Measurements from ENCODE around the gene TPST2.

Gene TPST2

GRCh38 chr22:26589845-26590736, at the start of gene TPST2:
TPST2 (minus strand) TSS chr22:26590132; CDS start chr22:26541630, 48,502 bp downstream.
- in situ Hi-C loops (cut with MboI; ENCODE audit: low sequenced_read_pairs) = no loop called here

GRCh38 chr22:26636296-26636695, 46.4 kb upstream of the TPST2 start:
- no peaks in the 10 kb centered on the region for H3K4me1 ChIP-seq
- 0 out of 2 replicates have a peak, but pooled peaks cover 6% of the 10 kb centered on the region for H3K27me3 ChIP-seq (ENCODE audit: low read depth)
- DNase-seq (ENCODE audit: low spot score in 2 of 2) = no peak
- H3K4me3 ChIP-seq = no peak overlapping the region
- in situ Hi-C loops (cut with MboI; ENCODE audit: low sequenced_read_pairs) = no loop called here
- no peaks in the 10 kb centered on the region; the same call in 1 of the 2 replicates for H3K9me3 ChIP-seq
- H3K36me3 ChIP-seq (replicated peaks) = no peaks in the 10 kb centered on the region

More at GRCh38 chr22:26589845-26590736, at the start of gene TPST2:
- Histone ChIP-seq H3K4me3 (peak within 1 kb of the TSS; percentile 63), H3K27me3 (ENCODE audit: low read depth) (peaks cover 14% of the 10 kb centered on the region), H3K36me3 (replicated peaks) (no peaks in the 10 kb centered on the region), H3K9me3 (0 out of 2 replicates have a peak, but pooled peaks cover 3% of the 10 kb centered on the region), H3K4me1 (peaks cover 7% of the 10 kb centered on the region)
- DNase-seq (ENCODE audit: low spot score in 2 of 2) = peak; percentile 50 to 83

- no peak for DNase-seq (ENCODE audit: low spot score in 2 of 2)
- Histone ChIP-seq H3K9me3 (no peaks in the 10 kb centered on the region; the same call in 1 of the 2 replicates), H3K4me1 (no peaks in the 10 kb centered on the region), H3K27me3 (ENCODE audit: low read depth) (0 out of 2 replicates have a peak, but pooled peaks cover 6% of the 10 kb centered on the region), H3K36me3 (replicated peaks) (no peaks in the 10 kb centered on the region), H3K4me3 (no peak overlapping the region)
- in situ Hi-C loops (cut with MboI; ENCODE audit: low sequenced_read_pairs) = no loop called here
Measured at GRCh38 chr22:26635117-26635516, 45.2 kb upstream of the TPST2 start.

DNA sequence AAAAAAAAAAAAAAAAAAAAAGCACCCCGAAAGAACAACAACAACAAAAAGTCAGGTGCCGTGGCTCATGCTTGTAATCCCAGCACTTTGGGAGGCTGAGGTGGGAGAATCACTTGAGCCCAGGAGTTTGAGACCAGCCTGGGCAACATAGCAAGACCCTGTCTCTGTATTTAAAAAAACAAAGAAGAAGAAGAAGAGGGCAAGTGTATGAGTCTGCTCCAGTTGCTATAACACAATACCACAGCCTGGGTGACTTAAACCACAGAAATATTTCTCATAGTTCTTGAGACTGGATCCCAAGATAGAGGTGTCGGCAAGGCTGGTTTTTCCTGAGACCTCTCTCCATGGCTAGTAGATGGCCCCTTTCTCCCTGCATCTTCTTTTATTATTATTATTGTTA, 44.3 kb upstream of the TPST2 start:
- DNase-seq (ENCODE audit: low spot score in 2 of 2) = no peak
- no peaks in the 10 kb centered on the region for H3K36me3 ChIP-seq (replicated peaks)

DNA sequence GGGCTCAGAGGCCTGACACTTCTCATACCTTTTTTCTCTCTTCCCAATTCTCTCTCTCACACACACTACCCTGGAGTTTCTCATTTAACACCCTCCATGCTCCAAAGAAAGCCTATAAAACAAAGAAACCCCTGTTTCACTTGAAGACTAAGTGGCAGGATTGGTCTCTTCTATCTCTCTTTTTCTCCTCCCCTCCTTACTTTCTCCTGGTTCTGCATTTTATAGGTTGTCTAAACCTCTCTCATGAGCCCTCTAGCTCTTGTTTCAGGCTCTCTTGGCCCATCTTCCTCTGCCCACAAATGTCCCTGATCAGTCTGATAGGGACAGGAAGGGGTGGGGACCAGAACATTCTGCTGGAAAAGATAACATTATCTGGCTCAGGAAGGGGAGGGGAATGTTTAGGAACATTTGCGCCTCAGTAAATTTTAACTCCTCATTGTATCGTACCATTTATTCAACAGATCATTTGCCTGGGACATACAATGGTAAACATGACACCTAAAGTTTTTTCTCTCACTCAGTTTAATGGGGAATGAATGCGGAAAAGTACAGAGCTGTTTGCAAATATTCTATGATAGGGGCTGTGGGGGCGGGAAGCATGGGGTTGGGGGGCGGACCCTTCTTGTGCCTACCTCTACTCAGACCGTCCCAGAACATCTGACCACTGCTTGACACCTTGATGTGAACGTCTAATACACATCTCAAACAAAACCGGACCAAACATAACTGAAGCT, 42.7 kb upstream of the TPST2 start:
- H3K4me3 ChIP-seq = no peak overlapping the region

More for the DNA sequence above, 44.3 kb upstream of the TPST2 start:
- H3K9me3 ChIP-seq = no peaks in the 10 kb centered on the region; the same call in 1 of the 2 replicates
- H3K27me3 ChIP-seq (ENCODE audit: low read depth) = 0 out of 2 replicates have a peak, but pooled peaks cover 6% of the 10 kb centered on the region
- H3K4me1 ChIP-seq = no peaks in the 10 kb centered on the region
- in situ Hi-C loops (cut with MboI; ENCODE audit: low sequenced_read_pairs) = no loop called here
- no peak overlapping the region for H3K4me3 ChIP-seq

GRCh38 chr22:26631282-26631681, 41.4 kb upstream of the TPST2 start:
- H3K27me3 ChIP-seq (ENCODE audit: low read depth) = peaks cover 3% of the 10 kb centered on the region; the same call in 1 of the 2 replicates
- H3K4me1 ChIP-seq = no peaks in the 10 kb centered on the region
- in situ Hi-C loops (cut with MboI; ENCODE audit: low sequenced_read_pairs) = no loop called here
- H3K36me3 ChIP-seq (replicated peaks) = no peaks in the 10 kb centered on the region
- DNase-seq (ENCODE audit: low spot score in 2 of 2) = no peak
- H3K9me3 ChIP-seq = no peaks in the 10 kb centered on the region; the same call in 1 of the 2 replicates
- no peak overlapping the region for H3K4me3 ChIP-seq

More for the DNA sequence above, 42.7 kb upstream of the TPST2 start:
- Histone ChIP-seq H3K27me3 (ENCODE audit: low read depth) (no peaks in the 10 kb centered on the region), H3K4me1 (no peaks in the 10 kb centered on the region), H3K9me3 (no peaks in the 10 kb centered on the region; the same call in 1 of the 2 replicates), H3K36me3 (replicated peaks) (no peaks in the 10 kb centered on the region)
- DNase-seq (ENCODE audit: low spot score in 2 of 2) = no peak
- in situ Hi-C loops (cut with MboI; ENCODE audit: low sequenced_read_pairs) = no loop called here

DNA sequence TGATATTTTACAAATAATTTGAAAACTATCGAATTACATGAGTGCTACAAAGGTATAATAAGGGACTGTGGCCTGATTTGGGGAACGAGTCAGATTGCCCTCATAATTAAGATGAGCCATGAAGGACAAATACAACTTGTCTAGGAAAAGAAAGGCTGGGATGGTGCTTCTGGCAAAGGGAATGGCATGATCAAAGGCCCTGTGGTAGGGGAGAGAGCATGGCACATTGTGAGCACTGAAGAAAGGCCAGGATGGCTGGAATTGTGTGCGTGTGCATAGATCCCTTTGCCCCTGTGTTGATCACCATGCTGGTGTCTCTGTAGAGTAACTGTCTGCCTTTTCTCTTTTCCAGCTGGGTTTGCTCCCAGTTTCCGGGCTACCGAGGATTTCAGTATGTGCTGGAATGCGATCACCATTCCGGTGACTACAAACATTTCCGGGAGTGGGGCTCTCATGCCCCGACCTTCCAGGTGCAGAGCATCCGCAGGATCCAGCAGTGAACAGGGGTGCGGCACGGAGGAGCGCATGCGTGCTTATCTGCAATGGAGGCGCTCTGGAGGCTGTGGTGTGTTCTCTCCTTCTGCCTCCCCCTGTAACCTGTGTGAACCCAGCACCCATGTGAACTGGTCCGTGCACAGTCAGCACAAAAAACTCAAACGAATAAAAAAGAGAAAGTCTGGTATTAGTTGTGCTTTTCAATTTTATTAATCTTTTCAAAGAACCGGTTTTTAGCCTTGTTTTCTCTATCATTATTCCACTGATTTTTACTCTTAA, 40.2 kb upstream of the TPST2 start:
- no peaks in the 10 kb centered on the region for H3K4me1 ChIP-seq
- H3K9me3 ChIP-seq = no peaks in the 10 kb centered on the region
- no peak for DNase-seq (ENCODE audit: low spot score in 2 of 2)
- H3K36me3 ChIP-seq (replicated peaks) = no peaks in the 10 kb centered on the region
- H3K27me3 ChIP-seq (ENCODE audit: low read depth) = peaks cover 3% of the 10 kb centered on the region; the same call in 1 of the 2 replicates
- no peak overlapping the region for H3K4me3 ChIP-seq
- in situ Hi-C loops (cut with MboI; ENCODE audit: low sequenced_read_pairs) = no loop called here

GRCh38 chr22:26624803-26625202, 34.9 kb upstream of the TPST2 start:
- no peaks in the 10 kb centered on the region for H3K4me1 ChIP-seq
- no peak overlapping the region for H3K4me3 ChIP-seq
- no peak for DNase-seq (ENCODE audit: low spot score in 2 of 2)
- in situ Hi-C loops (cut with MboI; ENCODE audit: low sequenced_read_pairs) = no loop called here
- peaks cover 18% of the 10 kb centered on the region for H3K27me3 ChIP-seq (ENCODE audit: low read depth)
- no peaks in the 10 kb centered on the region for H3K36me3 ChIP-seq (replicated peaks)
- no peaks in the 10 kb centered on the region for H3K9me3 ChIP-seq

- no peak for DNase-seq (ENCODE audit: low spot score in 2 of 2)
- in situ Hi-C loops (cut with MboI; ENCODE audit: low sequenced_read_pairs) = no loop called here
- Histone ChIP-seq H3K9me3 (no peaks in the 10 kb centered on the region), H3K27me3 (ENCODE audit: low read depth) (peaks cover 20% of the 10 kb centered on the region), H3K4me1 (no peaks in the 10 kb centered on the region), H3K36me3 (replicated peaks) (no peaks in the 10 kb centered on the region), H3K4me3 (no peak overlapping the region)
Measured at GRCh38 chr22:26623984-26624383, 34.1 kb upstream of the TPST2 start.

DNA sequence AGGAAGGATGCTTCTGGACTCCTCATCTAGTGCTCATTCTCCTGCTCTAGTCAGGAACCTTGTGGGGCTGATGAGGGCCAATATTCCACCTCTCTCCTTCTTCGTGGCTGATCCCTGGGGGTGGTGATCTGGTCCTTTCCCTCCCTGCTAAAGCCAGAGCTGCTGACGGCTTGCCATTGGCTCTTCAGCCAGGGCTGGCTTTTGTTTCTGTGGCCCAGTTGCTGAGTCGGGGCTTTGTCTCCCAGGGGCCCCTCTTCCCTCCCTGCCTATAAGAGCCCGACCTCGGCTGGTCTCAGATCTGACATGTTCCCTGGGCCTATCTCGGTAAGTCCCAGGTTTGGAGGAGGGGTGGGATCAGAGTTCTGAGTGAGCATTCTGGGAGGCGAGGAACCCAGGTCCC, 31.7 kb upstream of the TPST2 start, which contains the start of gene CRYBA4:
Gene CRYBA4 (plus strand): TSS at position 301 of the 400 bp plus-strand sequence. CDS start 634 bp downstream, outside the sequence.
- Histone ChIP-seq H3K27me3 (ENCODE audit: low read depth) (peaks cover 41% of the 10 kb centered on the region), H3K9me3 (no peaks in the 10 kb centered on the region), H3K4me1 (no peaks in the 10 kb centered on the region), H3K4me3 (no peak within 1 kb of the TSS), H3K36me3 (replicated peaks) (no peaks in the 10 kb centered on the region)
- in situ Hi-C loops (cut with MboI; ENCODE audit: low sequenced_read_pairs) = no loop called here
- DNase-seq (ENCODE audit: low spot score in 2 of 2) = no peak

- Histone ChIP-seq H3K27me3 (ENCODE audit: low read depth) (peaks cover 51% of the 10 kb centered on the region), H3K9me3 (no peaks in the 10 kb centered on the region), H3K4me3 (no peak overlapping the region), H3K36me3 (replicated peaks) (no peaks in the 10 kb centered on the region), H3K4me1 (no peaks in the 10 kb centered on the region)
- no peak for DNase-seq (ENCODE audit: low spot score in 2 of 2)
- in situ Hi-C loops (cut with MboI; ENCODE audit: low sequenced_read_pairs) = no loop called here
Measured at GRCh38 chr22:26620197-26620596, 30.3 kb upstream of the TPST2 start.

DNA sequence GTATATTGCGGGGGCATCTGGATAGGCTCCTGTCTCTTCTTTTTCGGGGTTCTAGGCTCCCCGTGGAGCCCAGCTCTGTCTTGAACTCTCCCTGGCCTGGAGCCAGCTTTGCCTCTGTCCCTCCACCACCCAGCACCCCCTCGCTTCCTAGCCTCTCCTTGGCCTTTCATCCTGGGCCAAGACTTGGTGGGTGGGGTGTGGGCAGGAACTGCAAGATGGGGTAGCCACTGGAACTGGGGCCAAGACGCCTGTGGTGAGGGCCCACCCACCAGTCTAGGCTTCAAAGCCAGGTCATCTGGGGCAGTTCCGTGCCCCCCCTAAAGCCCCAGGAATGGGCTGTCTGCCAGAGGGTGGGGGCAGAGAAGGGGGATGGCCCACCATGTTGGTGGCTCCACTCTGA, 29.6 kb upstream of the TPST2 start:
- Histone ChIP-seq H3K36me3 (replicated peaks) (no peaks in the 10 kb centered on the region), H3K9me3 (no peaks in the 10 kb centered on the region), H3K4me3 (no peak overlapping the region), H3K27me3 (ENCODE audit: low read depth) (peaks cover 58% of the 10 kb centered on the region), H3K4me1 (no peaks in the 10 kb centered on the region)
- in situ Hi-C loops (cut with MboI; ENCODE audit: low sequenced_read_pairs) = no loop called here
- DNase-seq (ENCODE audit: low spot score in 2 of 2) = no peak

DNA sequence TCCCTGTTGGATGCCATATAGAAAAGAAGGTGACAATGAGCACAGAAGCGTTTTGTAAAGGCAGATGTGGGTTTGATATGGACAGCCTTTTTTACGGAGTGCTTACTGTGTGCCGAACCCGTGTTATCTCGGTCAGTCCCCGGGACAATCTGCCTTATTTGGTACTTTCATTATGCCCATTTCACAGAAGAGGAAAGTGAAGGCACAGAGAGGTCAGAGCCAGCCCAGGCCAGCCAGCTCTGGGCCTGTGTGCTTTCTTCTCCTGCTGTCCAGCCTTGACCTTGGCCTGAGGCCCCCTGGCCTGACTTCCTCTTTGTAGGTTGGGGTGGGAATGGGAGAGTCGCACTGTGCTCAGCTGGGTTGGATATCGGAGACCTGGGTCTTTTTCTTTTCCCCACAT, 28.5 kb upstream of the TPST2 start:
- no peak for DNase-seq (ENCODE audit: low spot score in 2 of 2)
- in situ Hi-C loops (cut with MboI; ENCODE audit: low sequenced_read_pairs) = no loop called here
- Histone ChIP-seq H3K27me3 (ENCODE audit: low read depth) (peaks cover 68% of the 10 kb centered on the region), H3K36me3 (replicated peaks) (no peaks in the 10 kb centered on the region), H3K4me1 (no peaks in the 10 kb centered on the region), H3K4me3 (no peak overlapping the region), H3K9me3 (no peaks in the 10 kb centered on the region)

Data from HAP-1 (cell line).